Measurements from ENCODE around the gene CDC42BPA. TPM values are rescaled to one million over a fixed set of nuclear protein-coding genes. Genes with fewer than 3 reads are reported as not detected.

Gene CDC42BPA
- total and polyA plus RNA-seq, 2 of the 8 experiments (the other 6 are each of a cell fraction or from before 2014, with no cell fraction given), result 7.1 to 28.5 TPM

- Histone ChIP-seq H2AFZ (ENCODE audit: low read length) (no peak overlapping the region), H4K91ac (replicated peaks; ENCODE audit: insufficient read length, low read length) (no peak overlapping the region), H4K5ac (ENCODE audit: insufficient read length, low read depth, low read length) (no peak overlapping the region), H3K9ac (replicated peaks in 1 of 4; ENCODE audit: extremely low read depth in 1 of 4, low read depth in 3 of 4, low read length in 3 of 4) (no peak overlapping the region), H3K79me1 (ENCODE audit: low read depth, low read length) (peaks cover 13% of the 10 kb centered on the region), H2BK15ac (ENCODE audit: low read length) (no peak overlapping the region), H2BK120ac (replicated peaks; ENCODE audit: low read depth, low read length) (no peak overlapping the region), H3K27ac (ENCODE audit: low read depth, low read length) (no peak overlapping the region), H3K4me2 (ENCODE audit: insufficient read depth in 1 of 2, low read depth in 2 of 2, low read length in 2 of 2) (no peak overlapping the region), H3K4me1 (replicated peaks in 1 of 4; ENCODE audit: control insufficient read depth in 3 of 4, insufficient read depth in 4 of 4, low read length in 3 of 4) (no peaks in the 10 kb centered on the region), H3K14ac (ENCODE audit: insufficient read length) (no peak overlapping the region), H3K36me3 (ENCODE audit: control insufficient read depth in 2 of 4, insufficient read depth in 4 of 4, low read length in 3 of 4) (no peaks in the 10 kb centered on the region; a peak in 2 of 8 replicates), H4K8ac (ENCODE audit: extremely low read depth, insufficient read depth, low read length) (no peak overlapping the region; the same call in 1 of the 2 replicates), H3K18ac (ENCODE audit: extremely low read depth, low read length) (no peak overlapping the region), H3K56ac (replicated peaks; ENCODE audit: insufficient read length, low read depth, low read length) (no peak overlapping the region), H3K23ac (ENCODE audit: insufficient read length) (no peak overlapping the region), H3K23me2 (ENCODE audit: low read depth, low read length) (peaks cover 8% of the 10 kb centered on the region; the same call in 1 of the 2 replicates), H2AK5ac (ENCODE audit: low read depth, low read length) (no peak overlapping the region), H2BK20ac (ENCODE audit: low read length) (no peak overlapping the region), H2BK12ac (ENCODE audit: low read depth, low read length) (no peak overlapping the region), H2BK5ac (ENCODE audit: low read depth, low read length) (no peak overlapping the region; the same call in 1 of the 2 replicates), H3K4me3 (ENCODE audit: extremely low read depth in 1 of 4, insufficient read depth in 2 of 4, low read depth in 3 of 4, low read length in 4 of 4) (no peak overlapping the region), H3K79me2 (ENCODE audit: control insufficient read depth in 1 of 2, insufficient read depth in 2 of 2, low read length in 2 of 2) (peaks cover 5 to 24% of the 10 kb centered on the region in 2 experiments; a peak in 3 of 4 replicates), H3K9me3 (ENCODE audit: insufficient read depth in 2 of 2, low read depth in 1 of 2, low read length in 1 of 2) (0 out of 4 replicates have a peak, but pooled peaks cover 0 to 2% of the 10 kb centered on the region in 2 experiments), H3K4ac (replicated peaks; ENCODE audit: insufficient read length, low read depth, low read length) (no peak overlapping the region), H4K20me1 (replicated peaks in 1 of 2; ENCODE audit: control insufficient read depth in 1 of 2, insufficient read depth in 2 of 2, low read length in 2 of 2) (peaks cover 0 to 2% of the 10 kb centered on the region in 2 experiments), H3K27me3 (replicated peaks in 1 of 4; ENCODE audit: control insufficient read depth in 3 of 4, extremely low read depth in 1 of 4, insufficient read depth in 3 of 4, low read length in 3 of 4) (no peaks in the 10 kb centered on the region)
- DNase-seq (ENCODE audit: low read depth in 1 of 2, low spot score in 2 of 2), result no peak
- no peak for FAIRE-seq
- CTCF ChIA-PET (ENCODE audit: partially characterized antibody), result interaction anchor here (1.0 kb wide), 1 partner anchor 50 kb away, joined by 3 read pairs; no protein-coding TSS in a partner anchor
- WGBS, 2 experiments (ENCODE audit: extremely low coverage in 1 of 2, insufficient coverage in 1 of 2, insufficient read length in 1 of 2, insufficient replicate concordance in 2 of 2, low coverage in 1 of 2, low lambda C conversion rate in 2 of 2, missing lambda C conversion rate in 1 of 2), result 89% methylated on average over 28 of the region's 28 CpGs; no CpG with 5 or more reads in 1 of the 2 experiments
- POLR2A ChIA-PET (ENCODE audit: partially characterized antibody), result interaction anchor here (0.6 kb wide), 1 partner anchor 423 kb away, joined by 3 read pairs; no protein-coding TSS in a partner anchor
- no peak for TF ChIP-seq BACH1 (IDR thresholded peaks at IDR 0.05; ENCODE audit: low read length)
- TF ChIP-seq SIX5 (IDR thresholded peaks at IDR 0.05; ENCODE audit: low read depth, low read length), result no peak
- no peak for TF ChIP-seq POU5F1 (IDR thresholded peaks at IDR 0.05; ENCODE audit: low read depth, low read length)
- no peak for TF ChIP-seq CBX8 (IDR thresholded peaks at IDR 0.05; ENCODE audit: borderline replicate concordance, low read depth, low read length)
- TF ChIP-seq USF2 (IDR thresholded peaks at IDR 0.05; ENCODE audit: low read length), result no peak
These were observed 355.6 kb downstream of the CDC42BPA start for GRCh38 chr1:226962421-226963391.

Data from H1 (cell line).